RPMI7951 (cell line): ENCODE measurements around the gene FMOD. TPM values are rescaled to one million over a fixed set of nuclear protein-coding genes. Genes with fewer than 3 reads are reported as not detected.

Experiments
- DNase-seq: peaks from one replicate; pipeline ENCODE4 v3.0.0-alpha.2; 2012; ENCODE audit warnings: low read depth
- total RNA-seq: library from RNA; depleted of rRNA; stranded (reverse); fragments of >200 nt; shearing (Covaris generic); gene quantifications from 2 replicates; pipeline ENCODE4 v1.2.3, GENCODE V29; 2014; rRNA removed

The FMOD gene
- not detected in 2 replicates for total RNA-seq

- DNase-seq = no peak
Measured at GRCh38 chr1:203351037-203351625, at the start of gene FMOD. Gene FMOD, minus strand, starts transcription at chr1:203351122. Its CDS starts 2,852 bp downstream, at chr1:203348270.

GRCh38 chr1:203396595-203397194, 45.8 kb upstream of the FMOD start:
- DNase-seq = no peak

GRCh38 chr1:203395751-203396150, 44.8 kb upstream of the FMOD start:
- no peak for DNase-seq

- no peak for DNase-seq
Measured at GRCh38 chr1:203390298-203390697, 39.4 kb upstream of the FMOD start.

GRCh38 chr1:203388683-203389082, 37.8 kb upstream of the FMOD start:
- no peak for DNase-seq

GRCh38 chr1:203382026-203382425, 31.1 kb upstream of the FMOD start:
- no peak for DNase-seq

GRCh38 chr1:203381151-203381751, 30.3 kb upstream of the FMOD start:
- DNase-seq = no peak

- no peak for DNase-seq
Measured at GRCh38 chr1:203380420-203381150, 29.7 kb upstream of the FMOD start.

- no peak for DNase-seq
Measured at GRCh38 chr1:203379825-203380224, 28.9 kb upstream of the FMOD start.

GRCh38 chr1:203378556-203379245, 27.8 kb upstream of the FMOD start:
- DNase-seq = no peak

- DNase-seq = no peak
Measured at GRCh38 chr1:203373991-203374390, 23.1 kb upstream of the FMOD start.

- no peak for DNase-seq
Measured at GRCh38 chr1:203373002-203373401, 22.1 kb upstream of the FMOD start.

- DNase-seq = no peak
Measured at GRCh38 chr1:203371288-203371687, 20.4 kb upstream of the FMOD start.

GRCh38 chr1:203369666-203370065, 18.7 kb upstream of the FMOD start:
- no peak for DNase-seq

- DNase-seq = peak; percentile 24
Measured at GRCh38 chr1:203368624-203369451, 17.9 kb upstream of the FMOD start.

GRCh38 chr1:203367057-203367456, 16.1 kb upstream of the FMOD start:
- no peak for DNase-seq

GRCh38 chr1:203366476-203366875, 15.6 kb upstream of the FMOD start:
- no peak for DNase-seq

- no peak for DNase-seq
Measured at GRCh38 chr1:203364806-203365205, 13.9 kb upstream of the FMOD start.

GRCh38 chr1:203364094-203364801, 13.3 kb upstream of the FMOD start:
- no peak for DNase-seq

GRCh38 chr1:203362720-203363025, 11.8 kb upstream of the FMOD start:
- no peak for DNase-seq
